B cell (primary cell): ENCODE measurements around the gene JAML. TPM values are rescaled to one million over a fixed set of nuclear protein-coding genes. Genes with fewer than 3 reads are reported as not detected.

Source experiments
- ATAC-seq: fragments of 200-7000 bp; cut with Tn5 transposase; one replicate; pipeline ENCODE4 v1.10.0; 2021; ENCODE audit warnings: low read depth, mild to moderate bottlenecking, moderate number of reproducible peaks, moderate library complexity
- CTCF ChIA-PET: fragments of 350-600 bp; sonication (Branson Sonifier 250); formaldehyde crosslinking; loops from one replicate; lab custom pipeline; 2021; ENCODE audit warnings: antibody characterized with exemption, inconsistent platforms; lab: Charles Lee
- POLR2A ChIA-PET: fragments of 350-600 bp; sonication (Branson Sonifier 250); formaldehyde crosslinking; loops from one replicate; lab custom pipeline; 2021; ENCODE audit warnings: antibody characterized with exemption; lab: Charles Lee
- DNase-seq: peaks from one replicate; pipeline ENCODE4 v3.0.0; 2013
- H2AFZ ChIP-seq: 2 replicates; pipeline ENCODE4 v1.6.1; 2012; ENCODE audit warnings: mild to moderate bottlenecking, low read depth, low read length; ENCODE audit not compliant: insufficient read depth, poor library complexity, severe bottlenecking
- H3K27ac ChIP-seq, 2 donors: 1 replicate in 1 of 2; 2 replicates in 1 of 2; pipeline ENCODE4 v1.5.1; 2012 to 2013; ENCODE audit warnings: low read length in 2 of 2, mild to moderate bottlenecking in 2 of 2, moderate library complexity in 1 of 2
- H3K27me3 ChIP-seq, 4 experiments: fragments of 200-600 bp in 1 of 4; sonication (generic) in 1 of 4; replicated peaks in 1 of 4; 1 replicate in 2 of 4; 2 replicates in 2 of 4; pipeline versions ENCODE4 v1.6.1 to v1.7.0; 2013 to 2016; ENCODE audit warnings: low read length in 3 of 4, mild to moderate bottlenecking in 2 of 4, mixed read lengths in 1 of 4, moderate library complexity in 1 of 4; ENCODE audit not compliant: insufficient read depth in 4 of 4, control insufficient read depth in 3 of 4; ENCODE audit errors: control extremely low read depth in 1 of 4
- H3K36me3 ChIP-seq, 2 experiments: replicated peaks in 1 of 2; 1 replicate in 1 of 2; 2 replicates in 1 of 2; pipeline versions ENCODE4 v1.6.1 to v1.7.1; 2013; ENCODE audit warnings: low read length in 1 of 2; ENCODE audit not compliant: insufficient read depth in 2 of 2, control insufficient read depth in 1 of 2; ENCODE audit errors: control extremely low read depth in 1 of 2, extremely low read depth in 1 of 2
- H3K4me1 ChIP-seq, 2 donors: fragments of 200-600 bp in 1 of 2; sonication (generic) in 1 of 2; 1 replicate in 1 of 2; 2 replicates in 1 of 2; pipeline versions ENCODE4 v1.5.1 to v1.6.1; 2013 to 2017; ENCODE audit warnings: low read length in 2 of 2; ENCODE audit not compliant: control insufficient read depth in 2 of 2, insufficient read depth in 2 of 2
- H3K4me2 ChIP-seq: replicated peaks from 2 replicates; pipeline ENCODE3; 2012; ENCODE audit warnings: mild to moderate bottlenecking, low read depth, low read length; ENCODE audit not compliant: poor library complexity, severe bottlenecking
- H3K4me3 ChIP-seq, 5 experiments: fragments of 200-600 bp in 1 of 5; sonication (generic) in 1 of 5; 1 replicate in 3 of 5; 2 replicates in 2 of 5; pipeline versions ENCODE4 v1.5.1 to v1.7.0; 2011 to 2016; ENCODE audit warnings: low read length in 4 of 5, mild to moderate bottlenecking in 4 of 5, low read depth in 2 of 5, control low read depth in 1 of 5, moderate library complexity in 1 of 5; ENCODE audit not compliant: insufficient read depth in 1 of 5; ENCODE audit errors: control extremely low read depth in 1 of 5, extremely low read depth in 1 of 5
- H3K79me2 ChIP-seq: fragments of 200-600 bp; sonication (generic); one replicate; pipeline ENCODE4 v1.6.0; 2016; ENCODE audit warnings: low read length; ENCODE audit not compliant: control insufficient read depth, insufficient read depth
- H3K9ac ChIP-seq: fragments of 200-600 bp; sonication (generic); 2 replicates; pipeline ENCODE4 v1.6.1; 2017; ENCODE audit warnings: mild to moderate bottlenecking, low read length, moderate library complexity
- H3K9me3 ChIP-seq, 3 donors: one replicate each; pipeline versions ENCODE4 v1.6.1 to v1.7.1; 2013; ENCODE audit warnings: low read length in 2 of 3; ENCODE audit not compliant: control insufficient read depth in 2 of 3, insufficient read depth in 1 of 3; ENCODE audit errors: control extremely low read depth in 1 of 3
- H4K20me1 ChIP-seq: 2 replicates; pipeline ENCODE4 v1.6.0; 2012; ENCODE audit warnings: mild to moderate bottlenecking, low read length; ENCODE audit not compliant: insufficient read depth, control insufficient read depth, poor library complexity, severe bottlenecking
- H3K27ac Mint-ChIP-seq: one replicate; pipeline ENCODE4 v1.8.0; 2021; ENCODE audit warnings: mixed read lengths
- H3K27me3 Mint-ChIP-seq: one replicate; pipeline ENCODE4 v1.8.0; 2021; ENCODE audit warnings: mixed read lengths
- H3K4me1 Mint-ChIP-seq: one replicate; pipeline ENCODE4 v1.8.0; 2021; ENCODE audit warnings: mixed read lengths
- H3K4me3 Mint-ChIP-seq: one replicate; pipeline ENCODE4 v1.8.0; 2021; ENCODE audit warnings: mixed read lengths
- H3K9me3 Mint-ChIP-seq: one replicate; pipeline ENCODE4 v1.8.0; 2022; ENCODE audit warnings: mixed read lengths; ENCODE audit not compliant: insufficient read depth
- CTCF ChIP-seq: fragments of 200-600 bp; IDR thresholded peaks from one replicate; pipeline ENCODE4 v1.8.0; 2022; ENCODE audit warnings: antibody characterized with exemption, mild to moderate bottlenecking
- EZH2 ChIP-seq: IDR thresholded peaks from 2 replicates; pipeline ENCODE4 v1.6.1; 2012; ENCODE audit warnings: borderline replicate concordance, low read depth, mild to moderate bottlenecking, moderate library complexity, low read length; ENCODE audit not compliant: insufficient read depth, poor library complexity, severe bottlenecking
- WGBS: methylation state at CpG from one replicate; pipeline ENCODE4 v1.1.5; 2013; ENCODE audit warnings: missing lambda C conversion rate; ENCODE audit not compliant: insufficient coverage; 5-methylcytosine and 5-hydroxymethylcytosine counted together
- intact Hi-C: fragments of 100-400 bp; cut with micrococcal nuclease; formaldehyde crosslinking; loops from one replicate; pipeline ENCODE4 v1.10.0; 2022
- polyA plus RNA-seq: library from polyadenylated mRNA; depleted of rRNA; stranded (reverse); fragments of >200 nt; gene quantifications from 2 replicates; pipeline ENCODE4 v1.2.3, GENCODE V29; 2012
- total RNA-seq, 2 donors: library from RNA; stranded (reverse); fragments of 120-200 nt in 1 of 2; gene quantifications; 1 replicate in 1 of 2; 2 replicates in 1 of 2; pipeline versions ENCODE4 v1.2.3 to v1.2.4, GENCODE V29; 2013 to 2022

JAML gene
- total and polyA plus RNA-seq, 2 donors (not counting 1 experiment from before 2014, with no cell fraction given): 1.0 to 9.6 TPM

GRCh38 chr11:118157186-118157895 lies 67.5 kb downstream of the JAML start:
- CTCF ChIA-PET: interaction anchor here (0.9 kb wide), 1 partner anchor 350 kb away, joined by 3 read pairs; no protein-coding TSS in a partner anchor
- H3K4me1 ChIP-seq: peaks cover 8% of the 10 kb centered on the region in 2 donors
- TF ChIP-seq CTCF: no peak
- TF ChIP-seq EZH2: no peak
- Mint-ChIP-seq H3K4me1 (peaks cover 9% of the 10 kb centered on the region), H3K27me3 (peaks cover 68% of the 10 kb centered on the region), H3K9me3 (no peaks in the 10 kb centered on the region), H3K27ac (no peak overlapping the region), H3K4me3 (no peak overlapping the region)
- no peaks in the 10 kb centered on the region for H4K20me1 ChIP-seq
- POLR2A ChIA-PET: no interaction called here
- H3K36me3 ChIP-seq: no peaks in the 10 kb centered on the region
- DNase-seq (no peak), ATAC-seq (no peak)
- peaks cover 0 to 67% (median 33%) of the 10 kb centered on the region in 4 experiments for H3K27me3 ChIP-seq
- H2AFZ ChIP-seq: no peak overlapping the region
- H3K4me2 ChIP-seq: no peak overlapping the region
- H3K9ac ChIP-seq: no peak overlapping the region
- WGBS: 75% methylated on average over 8 of the region's 10 CpGs
- no peaks in the 10 kb centered on the region for H3K79me2 ChIP-seq
- intact Hi-C loops: no loop called here
- no peak overlapping the region for H3K4me3 ChIP-seq
- H3K9me3 ChIP-seq: peaks cover 0 to 6% (median 0%) of the 10 kb centered on the region in 3 donors
- no peak overlapping the region for H3K27ac ChIP-seq

- Histone ChIP-seq H3K9me3 (peaks cover 0 to 6% (median 0%) of the 10 kb centered on the region in 3 donors), H3K4me1 (peaks cover 11 to 12% of the 10 kb centered on the region in 2 donors), H3K79me2 (no peaks in the 10 kb centered on the region), H3K9ac (no peak overlapping the region), H3K27me3 (peaks cover 0 to 67% (median 33%) of the 10 kb centered on the region in 4 experiments), H3K4me3 (no peak overlapping the region), H3K36me3 (no peaks in the 10 kb centered on the region), H2AFZ (no peak overlapping the region), H4K20me1 (no peaks in the 10 kb centered on the region), H3K27ac (no peak overlapping the region), H3K4me2 (no peak overlapping the region)
- H3K9me3 Mint-ChIP-seq: no peaks in the 10 kb centered on the region
- no peak overlapping the region for H3K27ac Mint-ChIP-seq
- peaks cover 9% of the 10 kb centered on the region for H3K4me1 Mint-ChIP-seq
- no peak for ATAC-seq
- CTCF ChIA-PET: interaction anchor here (0.7 to 1.9 kb wide), 3 partner anchors 13 to 349 kb away, joined by 3 to 4 read pairs (median 3); no protein-coding TSS in a partner anchor
- intact Hi-C loops: no loop called here
- no peak overlapping the region for H3K4me3 Mint-ChIP-seq
- 16% methylated on average over 18 of the region's 21 CpGs for WGBS
- H3K27me3 Mint-ChIP-seq: peaks cover 66% of the 10 kb centered on the region
- no peak for DNase-seq
- POLR2A ChIA-PET: no interaction called here
- TF ChIP-seq CTCF (no peak), EZH2 (no peak)
Measured at GRCh38 chr11:118156531-118157185, 68.2 kb downstream of the JAML start.
